Left ventricle myocardium inferior (tissue), 1 donor: Measurements from ENCODE around the gene PRTG. TPM values are rescaled to one million over a fixed set of nuclear protein-coding genes. Genes with fewer than 3 reads are reported as not detected.

ENCODE experiments used
- DNase-seq: peaks from one replicate; pipeline ENCODE4 v3.0.0-alpha.2; 2020
- H3K27ac ChIP-seq: fragments of 200-600 bp; replicated peaks from 2 replicates; pipeline ENCODE4 v1.8.0; 2021
- H3K27me3 ChIP-seq: fragments of 200-600 bp; 2 replicates; pipeline ENCODE4 v1.8.0; 2021; ENCODE audit warnings: low read depth
- H3K36me3 ChIP-seq: fragments of 200-600 bp; 2 replicates; pipeline ENCODE4 v1.8.0; 2021
- H3K4me1 ChIP-seq: fragments of 200-600 bp; 2 replicates; pipeline ENCODE4 v1.8.0; 2021
- H3K4me3 ChIP-seq: fragments of 200-600 bp; 2 replicates; pipeline ENCODE4 v1.8.0; 2021; ENCODE audit warnings: mild to moderate bottlenecking, moderate library complexity
- H3K9me3 ChIP-seq: fragments of 200-600 bp; replicated peaks from 2 replicates; pipeline ENCODE4 v1.8.0; 2021
- intact Hi-C: fragments of 100-400 bp; cut with micrococcal nuclease; formaldehyde crosslinking; loops from one replicate; pipeline ENCODE4 v1.11.0; 2022
- total RNA-seq: library from RNA; stranded (reverse); fragmentation: NEBNext Ultra II Directional; extraction: Animal tissue kit (Norgen Biotek cat#: 25700); gene quantifications from one replicate; pipeline ENCODE4 v1.2.1, GENCODE V29; 2021
- TF ChIP-seq, protein P1 (sequence below): fragments of 200-600 bp; IDR thresholded peaks from 2 replicates; pipeline ENCODE4 v1.8.0; 2021; ENCODE audit warnings: antibody characterized with exemption, mild to moderate bottlenecking, borderline replicate concordance
- donor health status: DM: no; HTN: yes; CAD: no; lungs with severe emphysema.

The PRTG gene
- total RNA-seq, 1 donor from 2014 or later, result 0.69 TPM

DNA sequence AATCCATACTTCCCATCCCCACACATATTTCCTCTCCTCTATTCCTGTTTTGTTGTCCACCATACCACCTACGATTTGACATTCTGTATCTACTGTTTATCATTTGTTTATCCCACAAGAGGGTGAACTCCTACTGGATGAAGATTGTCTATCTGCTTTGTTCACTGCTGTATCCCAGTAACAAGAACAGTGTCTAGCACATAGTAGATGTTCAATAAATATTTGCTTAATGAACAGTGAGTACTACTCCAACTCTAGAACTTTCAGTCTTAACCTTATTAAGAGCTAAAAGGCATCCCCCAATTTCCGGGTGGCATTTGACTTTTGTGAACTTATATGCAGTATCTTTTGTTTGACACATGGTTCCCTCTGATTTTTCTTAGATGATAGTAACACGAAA is 156.1 kb downstream of the PRTG start:
- Histone ChIP-seq H3K4me3 (peak overlapping the region; percentile 76), H3K4me1 (peaks cover 21% of the 10 kb centered on the region), H3K36me3 (no peaks in the 10 kb centered on the region), H3K27ac (no peak overlapping the region), H3K27me3 (peaks cover 39% of the 10 kb centered on the region), H3K9me3 (no peaks in the 10 kb centered on the region)
- DNase-seq, result no peak
- TF ChIP-seq, protein P1, sequence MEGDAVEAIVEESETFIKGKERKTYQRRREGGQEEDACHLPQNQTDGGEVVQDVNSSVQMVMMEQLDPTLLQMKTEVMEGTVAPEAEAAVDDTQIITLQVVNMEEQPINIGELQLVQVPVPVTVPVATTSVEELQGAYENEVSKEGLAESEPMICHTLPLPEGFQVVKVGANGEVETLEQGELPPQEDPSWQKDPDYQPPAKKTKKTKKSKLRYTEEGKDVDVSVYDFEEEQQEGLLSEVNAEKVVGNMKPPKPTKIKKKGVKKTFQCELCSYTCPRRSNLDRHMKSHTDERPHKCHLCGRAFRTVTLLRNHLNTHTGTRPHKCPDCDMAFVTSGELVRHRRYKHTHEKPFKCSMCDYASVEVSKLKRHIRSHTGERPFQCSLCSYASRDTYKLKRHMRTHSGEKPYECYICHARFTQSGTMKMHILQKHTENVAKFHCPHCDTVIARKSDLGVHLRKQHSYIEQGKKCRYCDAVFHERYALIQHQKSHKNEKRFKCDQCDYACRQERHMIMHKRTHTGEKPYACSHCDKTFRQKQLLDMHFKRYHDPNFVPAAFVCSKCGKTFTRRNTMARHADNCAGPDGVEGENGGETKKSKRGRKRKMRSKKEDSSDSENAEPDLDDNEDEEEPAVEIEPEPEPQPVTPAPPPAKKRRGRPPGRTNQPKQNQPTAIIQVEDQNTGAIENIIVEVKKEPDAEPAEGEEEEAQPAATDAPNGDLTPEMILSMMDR, result no peak
- intact Hi-C loops, result no loop called here

DNA sequence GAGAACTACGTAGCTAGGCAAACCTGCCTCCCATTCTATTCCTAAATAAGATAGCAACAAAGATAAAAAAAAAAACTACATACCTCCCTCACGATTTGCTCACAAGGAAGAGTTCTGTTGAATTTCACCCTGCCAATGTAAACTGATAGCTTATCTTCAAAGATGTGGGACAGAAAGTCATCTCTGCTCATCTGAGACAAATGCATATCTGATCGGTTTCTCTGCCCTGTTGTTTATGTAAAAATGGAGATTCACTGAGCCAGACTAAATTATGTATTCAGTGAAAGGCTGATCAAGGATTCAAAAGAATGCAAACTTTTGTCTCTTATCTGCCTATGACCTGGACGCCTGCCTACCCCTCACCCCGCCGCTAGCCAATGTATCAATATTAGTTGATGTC is 166.0 kb downstream of the PRTG start:
- TF ChIP-seq, protein P1, result no peak
- no peak for DNase-seq
- intact Hi-C loops, result no loop called here
- Histone ChIP-seq H3K27me3 (no peaks in the 10 kb centered on the region), H3K9me3 (no peaks in the 10 kb centered on the region), H3K4me3 (no peak overlapping the region), H3K4me1 (no peaks in the 10 kb centered on the region), H3K36me3 (no peaks in the 10 kb centered on the region), H3K27ac (no peak overlapping the region)

DNA sequence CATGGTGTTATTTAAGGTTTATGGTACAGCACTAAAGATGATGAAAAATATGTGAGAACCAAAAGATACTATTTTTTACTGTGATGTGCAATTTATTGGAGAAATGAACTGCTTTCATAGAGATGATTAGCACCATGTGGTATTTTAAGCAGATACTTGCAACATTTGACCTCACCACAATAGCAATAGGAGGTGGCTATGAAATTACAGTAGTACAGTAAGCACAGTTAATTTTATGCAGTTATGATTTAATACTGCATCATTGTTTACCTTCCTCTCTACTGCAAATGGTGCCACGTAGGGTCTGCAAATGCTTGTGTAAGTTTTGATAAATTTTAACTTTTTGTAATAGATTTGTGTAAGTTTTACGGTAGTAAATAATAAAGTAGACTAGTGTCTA is 168.9 kb downstream of the PRTG start:
- DNase-seq, result no peak
- Histone ChIP-seq H3K4me1 (no peaks in the 10 kb centered on the region), H3K27me3 (no peaks in the 10 kb centered on the region), H3K9me3 (no peaks in the 10 kb centered on the region), H3K4me3 (no peak overlapping the region), H3K36me3 (no peaks in the 10 kb centered on the region), H3K27ac (no peak overlapping the region)
- TF ChIP-seq, protein P1, result no peak
- intact Hi-C loops, result no loop called here

DNA sequence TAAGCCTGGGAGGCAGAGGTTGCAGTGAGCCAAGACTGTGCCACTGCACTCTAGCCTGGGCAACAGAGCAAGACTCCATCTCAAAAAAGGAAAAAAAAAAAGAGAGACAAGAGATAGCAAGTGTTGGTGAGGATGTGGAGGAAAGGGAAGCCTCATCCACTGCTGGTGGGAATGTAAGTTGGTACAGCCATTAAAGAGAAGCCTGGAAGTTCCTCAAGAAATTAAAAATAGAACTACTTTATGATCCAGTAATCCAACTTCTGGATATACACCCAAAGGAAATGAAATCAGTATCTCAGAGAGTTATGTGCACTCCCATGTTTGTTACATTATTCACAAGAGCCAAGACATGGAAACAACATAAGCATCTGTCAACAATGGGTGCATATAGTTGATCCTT is 169.7 kb downstream of the PRTG start:
- Histone ChIP-seq H3K4me1 (no peaks in the 10 kb centered on the region), H3K4me3 (no peak overlapping the region), H3K9me3 (no peaks in the 10 kb centered on the region), H3K36me3 (no peaks in the 10 kb centered on the region), H3K27me3 (no peaks in the 10 kb centered on the region), H3K27ac (no peak overlapping the region)
- TF ChIP-seq, protein P1, result no peak
- intact Hi-C loops, result no loop called here
- DNase-seq, result no peak

DNA sequence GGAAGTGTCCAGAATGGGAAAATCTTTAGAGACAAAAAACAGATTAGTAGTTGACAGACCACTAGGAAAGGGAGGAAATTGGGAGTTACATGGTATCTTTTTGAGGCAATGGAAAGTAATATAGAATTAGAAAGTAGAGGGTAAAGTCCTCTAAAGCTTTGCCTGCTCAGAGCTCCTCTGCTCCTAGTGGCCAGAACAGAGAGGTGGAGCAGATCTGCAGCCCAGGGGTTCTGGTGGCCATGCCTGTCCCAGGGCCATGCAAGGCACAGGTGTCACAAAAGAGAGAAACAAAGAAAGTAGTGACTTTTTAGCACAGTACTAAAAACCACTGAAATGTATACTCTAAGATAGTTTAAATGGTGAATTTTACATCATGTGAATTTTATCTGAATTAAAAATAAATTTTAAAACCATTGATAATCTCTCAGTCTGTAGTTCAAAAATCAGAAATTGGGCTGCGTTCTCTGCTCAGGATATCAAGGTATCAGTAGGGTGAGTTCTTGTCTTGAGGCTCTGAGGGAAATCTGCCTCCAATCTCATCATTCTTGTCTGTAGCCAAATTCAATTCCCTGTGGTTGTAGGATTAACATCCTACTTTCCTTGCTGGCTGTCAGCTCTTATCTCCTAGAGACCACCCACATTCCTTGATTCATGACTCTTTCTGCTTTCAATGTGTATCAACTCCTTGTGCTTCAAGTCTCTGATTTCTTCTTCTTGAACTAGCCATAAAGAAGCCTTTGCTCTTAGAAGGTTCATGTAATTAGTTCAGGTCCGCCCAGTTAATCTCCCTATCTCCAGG is 178.4 kb downstream of the PRTG start:
- intact Hi-C loops, result no loop called here
- H3K36me3 ChIP-seq, result no peaks in the 10 kb centered on the region
- no peak for DNase-seq

More for the DNA sequence above, 178.4 kb downstream of the PRTG start:
- no peaks in the 10 kb centered on the region for H3K4me1 ChIP-seq
- no peak overlapping the region for H3K4me3 ChIP-seq
- H3K27me3 ChIP-seq, result no peaks in the 10 kb centered on the region
- no peak overlapping the region for H3K27ac ChIP-seq
- peaks cover 28% of the 10 kb centered on the region for H3K9me3 ChIP-seq
- TF ChIP-seq, protein P1, result no peak
